Activated CD8-positive, alpha-beta T cell treated with anti-CD3 and anti-CD28 coated beads for 36 hours (primary cell): Measurements from ENCODE around the gene IFI6. TPM values are rescaled to one million over a fixed set of nuclear protein-coding genes. Genes with fewer than 3 reads are reported as not detected.

Source experiments
- ATAC-seq: fragments of 200-7000 bp; cut with Tn5 transposase; one replicate; pipeline ENCODE4 v1.10.0; 2021; ENCODE audit warnings: mild to moderate bottlenecking, moderate library complexity
- CTCF ChIA-PET: fragments of 350-600 bp; sonication (Branson Sonifier 250); formaldehyde crosslinking; loops from one replicate; lab custom pipeline; 2021; ENCODE audit warnings: antibody characterized with exemption; lab: Charles Lee
- POLR2A ChIA-PET: fragments of 350-600 bp; sonication (Branson Sonifier 250); formaldehyde crosslinking; loops from one replicate; lab custom pipeline; 2021; ENCODE audit warnings: antibody characterized with exemption; lab: Charles Lee
- DNase-seq: peaks from one replicate; pipeline ENCODE4 v3.0.0-alpha.2; 2020
- H3K27ac Mint-ChIP-seq: one replicate; pipeline ENCODE4 v1.8.0; 2021; ENCODE audit warnings: mild to moderate bottlenecking, mixed read lengths
- H3K27me3 Mint-ChIP-seq: one replicate; pipeline ENCODE4 v1.8.0; 2021; ENCODE audit warnings: mixed read lengths
- H3K36me3 Mint-ChIP-seq: one replicate; pipeline ENCODE4 v1.8.0; 2021; ENCODE audit warnings: low read depth, mixed read lengths
- H3K4me1 Mint-ChIP-seq: one replicate; pipeline ENCODE4 v1.8.0; 2021; ENCODE audit warnings: low read depth, mixed read lengths
- H3K4me3 Mint-ChIP-seq: one replicate; pipeline ENCODE4 v1.8.0; 2021; ENCODE audit warnings: mild to moderate bottlenecking, moderate library complexity, mixed read lengths
- H3K9me3 Mint-ChIP-seq: one replicate; pipeline ENCODE4 v1.8.0; 2021; ENCODE audit warnings: mixed read lengths
- intact Hi-C: fragments of 100-400 bp; cut with micrococcal nuclease; formaldehyde crosslinking; loops from one replicate; pipeline ENCODE4 v1.10.0; 2022
- total RNA-seq, 2 experiments: library from RNA; stranded (reverse); gene quantifications; one replicate each; pipeline ENCODE4 v1.2.3, GENCODE V29; 2021
- TF ChIP-seq, protein P1 (sequence below): fragments of 200-600 bp; IDR thresholded peaks from one replicate; pipeline ENCODE4 v1.8.0; 2022; ENCODE audit warnings: antibody characterized with exemption, mild to moderate bottlenecking

IFI6 gene
- total RNA-seq, 2 experiments from 2014 or later: 31.6 to 32.1 TPM

DNA sequence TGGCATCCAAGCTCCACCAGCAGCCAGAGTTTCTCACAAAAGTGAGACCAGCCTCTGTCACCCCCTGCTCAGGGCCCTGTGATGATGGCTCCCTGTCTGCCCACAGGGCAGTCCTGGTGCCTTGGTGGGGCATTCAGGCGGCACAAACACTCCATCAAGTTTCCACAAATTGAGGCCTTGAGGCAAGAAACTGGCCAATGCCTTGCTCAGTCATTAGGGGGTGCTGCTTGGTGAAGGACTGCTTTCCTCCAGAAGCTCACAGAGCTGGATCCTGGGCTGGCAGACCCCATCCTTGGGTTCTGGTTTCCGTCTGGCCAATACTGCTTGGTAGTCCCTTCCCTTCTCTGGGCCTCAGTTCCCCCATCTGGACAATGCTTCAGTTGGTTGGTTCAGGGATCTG is 55.6 kb downstream of the IFI6 start:
- ATAC-seq (no peak), DNase-seq (no peak)
- Mint-ChIP-seq H3K4me1 (peaks cover 44% of the 10 kb centered on the region), H3K4me3 (no peak overlapping the region), H3K27me3 (no peaks in the 10 kb centered on the region), H3K36me3 (no peaks in the 10 kb centered on the region), H3K9me3 (no peaks in the 10 kb centered on the region), H3K27ac (no peak overlapping the region)
- TF ChIP-seq, protein P1, sequence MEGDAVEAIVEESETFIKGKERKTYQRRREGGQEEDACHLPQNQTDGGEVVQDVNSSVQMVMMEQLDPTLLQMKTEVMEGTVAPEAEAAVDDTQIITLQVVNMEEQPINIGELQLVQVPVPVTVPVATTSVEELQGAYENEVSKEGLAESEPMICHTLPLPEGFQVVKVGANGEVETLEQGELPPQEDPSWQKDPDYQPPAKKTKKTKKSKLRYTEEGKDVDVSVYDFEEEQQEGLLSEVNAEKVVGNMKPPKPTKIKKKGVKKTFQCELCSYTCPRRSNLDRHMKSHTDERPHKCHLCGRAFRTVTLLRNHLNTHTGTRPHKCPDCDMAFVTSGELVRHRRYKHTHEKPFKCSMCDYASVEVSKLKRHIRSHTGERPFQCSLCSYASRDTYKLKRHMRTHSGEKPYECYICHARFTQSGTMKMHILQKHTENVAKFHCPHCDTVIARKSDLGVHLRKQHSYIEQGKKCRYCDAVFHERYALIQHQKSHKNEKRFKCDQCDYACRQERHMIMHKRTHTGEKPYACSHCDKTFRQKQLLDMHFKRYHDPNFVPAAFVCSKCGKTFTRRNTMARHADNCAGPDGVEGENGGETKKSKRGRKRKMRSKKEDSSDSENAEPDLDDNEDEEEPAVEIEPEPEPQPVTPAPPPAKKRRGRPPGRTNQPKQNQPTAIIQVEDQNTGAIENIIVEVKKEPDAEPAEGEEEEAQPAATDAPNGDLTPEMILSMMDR: peak; percentile 20
- ChIA-PET POLR2A (interaction anchor here (0.6 to 13.7 kb wide), 4 partner anchors 13 to 203 kb away, joined by 3 to 98 read pairs (median 4); partner anchors contain the start of gene AHDC1), CTCF (interaction anchor here (0.9 to 25.3 kb wide), 5 partner anchors 9 to 60 kb away, joined by 3 to 533 read pairs (median 4); partner anchors contain the start of genes AHDC1 and IFI6)
- intact Hi-C loops: no loop called here

Other genes with a start within 250 kb of the IFI6 start
- gene WASF2, start 182.0 kb downstream of the IFI6 start, total RNA-seq: 100 to 1,000 TPM; 108 to 111 TPM
- 10 to 100 TPM; 26.3 to 27.6 TPM for gene AHDC1, start 68.0 kb downstream of the IFI6 start, total RNA-seq
- under 1 TPM; 0.51 to 0.56 TPM for gene FGR, start 37.0 kb downstream of the IFI6 start, total RNA-seq
- 1 to 10 TPM; 6.9 to 7.9 TPM for gene FAM76A, start 53.8 kb upstream of the IFI6 start, total RNA-seq
- 10 to 100 TPM; 19.4 to 22.1 TPM for gene STX12, start 101.0 kb upstream of the IFI6 start, total RNA-seq
- 10 to 100 TPM; 50.2 to 54.4 TPM for gene PPP1R8, start 158.6 kb upstream of the IFI6 start, total RNA-seq
- gene THEMIS2, start 200.4 kb upstream of the IFI6 start, total RNA-seq: 10 to 100 TPM; 13.8 to 16.0 TPM
- gene RPA2, start 242.4 kb upstream of the IFI6 start, total RNA-seq: 10 to 100 TPM; 61.6 to 67.2 TPM